Measurements from ENCODE around the gene TPX2.

Gene TPX2

GRCh38 chr20:31831771-31832306 is 92.7 kb downstream of the TPX2 start:
- H3K4me2 ChIP-seq (ENCODE audit: low read depth, low read length, poor library complexity, severe bottlenecking), result no peak overlapping the region
- no peaks in the 10 kb centered on the region for H4K20me1 ChIP-seq (ENCODE audit: low read depth, low read length)
- H3K4me3 ChIP-seq (ENCODE audit: insufficient read depth, low read length, poor library complexity, severe bottlenecking), result no peak overlapping the region
- no peaks in the 10 kb centered on the region for H3K9me2 ChIP-seq (replicated peaks; ENCODE audit: insufficient read depth, low read length)
- H3K27me3 ChIP-seq (ENCODE audit: low read length), result no peaks in the 10 kb centered on the region
- no peak overlapping the region for H3K27ac ChIP-seq (ENCODE audit: low read depth, low read length)
- no peak overlapping the region for H3K9ac ChIP-seq (ENCODE audit: low read length)
- H3K79me2 ChIP-seq (ENCODE audit: insufficient read depth, low read length), result no peaks in the 10 kb centered on the region
- no peaks in the 10 kb centered on the region for H3K9me3 ChIP-seq (ENCODE audit: insufficient read depth, low read length)
- TF ChIP-seq EZH2phosphoT487 (conservative IDR thresholded peaks at IDR 0.05; ENCODE audit: low read length) (no peak), CTCF (IDR thresholded peaks at IDR 0.05; ENCODE audit: insufficient read depth, low read length, poor library complexity, severe bottlenecking) (no peak)
- no peak overlapping the region for H2AFZ ChIP-seq (ENCODE audit: low read depth, low read length, severe bottlenecking)
- no peaks in the 10 kb centered on the region for H3F3A ChIP-seq (ENCODE audit: insufficient read depth)
- no peaks in the 10 kb centered on the region for H3K36me3 ChIP-seq (ENCODE audit: low read length)

GRCh38 chr20:31833130-31833930 is 94.2 kb downstream of the TPX2 start:
- Histone ChIP-seq H3K4me2 (ENCODE audit: low read depth, low read length, poor library complexity, severe bottlenecking) (no peak overlapping the region), H3K4me3 (ENCODE audit: insufficient read depth, low read length, poor library complexity, severe bottlenecking) (no peak overlapping the region), H3K36me3 (ENCODE audit: low read length) (no peaks in the 10 kb centered on the region)

GRCh38 chr20:31833931-31834521 is 94.9 kb downstream of the TPX2 start:
- no peak for TF ChIP-seq EZH2phosphoT487 (conservative IDR thresholded peaks at IDR 0.05; ENCODE audit: low read length)
- TF ChIP-seq CTCF (IDR thresholded peaks at IDR 0.05; ENCODE audit: insufficient read depth, low read length, poor library complexity, severe bottlenecking), result no peak
- Histone ChIP-seq H3K79me2 (ENCODE audit: insufficient read depth, low read length) (no peaks in the 10 kb centered on the region), H3K9ac (ENCODE audit: low read length) (no peak overlapping the region), H3K9me3 (ENCODE audit: insufficient read depth, low read length) (no peaks in the 10 kb centered on the region), H4K20me1 (ENCODE audit: low read depth, low read length) (no peaks in the 10 kb centered on the region), H3K27ac (ENCODE audit: low read depth, low read length) (no peak overlapping the region), H3K4me2 (ENCODE audit: low read depth, low read length, poor library complexity, severe bottlenecking) (no peak overlapping the region), H3K4me3 (ENCODE audit: insufficient read depth, low read length, poor library complexity, severe bottlenecking) (no peak overlapping the region), H3K36me3 (ENCODE audit: low read length) (no peaks in the 10 kb centered on the region), H3K9me2 (replicated peaks; ENCODE audit: insufficient read depth, low read length) (no peaks in the 10 kb centered on the region), H3K27me3 (ENCODE audit: low read length) (no peaks in the 10 kb centered on the region), H2AFZ (ENCODE audit: low read depth, low read length, severe bottlenecking) (no peak overlapping the region), H3F3A (ENCODE audit: insufficient read depth) (no peaks in the 10 kb centered on the region)

More at GRCh38 chr20:31833130-31833930, 94.2 kb downstream of the TPX2 start:
- no peak overlapping the region for H3K27ac ChIP-seq (ENCODE audit: low read depth, low read length)
- no peaks in the 10 kb centered on the region for H3K9me3 ChIP-seq (ENCODE audit: insufficient read depth, low read length)
- no peaks in the 10 kb centered on the region for H3K27me3 ChIP-seq (ENCODE audit: low read length)
- no peaks in the 10 kb centered on the region for H4K20me1 ChIP-seq (ENCODE audit: low read depth, low read length)
- no peak overlapping the region for H2AFZ ChIP-seq (ENCODE audit: low read depth, low read length, severe bottlenecking)
- H3F3A ChIP-seq (ENCODE audit: insufficient read depth), result no peaks in the 10 kb centered on the region
- TF ChIP-seq CTCF (IDR thresholded peaks at IDR 0.05; ENCODE audit: insufficient read depth, low read length, poor library complexity, severe bottlenecking) (peak; percentile 73), EZH2phosphoT487 (conservative IDR thresholded peaks at IDR 0.05; ENCODE audit: low read length) (no peak)
- no peaks in the 10 kb centered on the region for H3K79me2 ChIP-seq (ENCODE audit: insufficient read depth, low read length)
- H3K9ac ChIP-seq (ENCODE audit: low read length), result no peak overlapping the region
- H3K9me2 ChIP-seq (replicated peaks; ENCODE audit: insufficient read depth, low read length), result no peaks in the 10 kb centered on the region
